ENCODE results near the gene AZGP1. TPM values are rescaled to one million over a fixed set of nuclear protein-coding genes. Genes with fewer than 3 reads are reported as not detected.

Gene AZGP1
- total and polyA plus RNA-seq, 2 of the 13 experiments (the other 11 are each of a cell fraction or from before 2014, with no cell fraction given) = 93.8 to 229 TPM

DNA sequence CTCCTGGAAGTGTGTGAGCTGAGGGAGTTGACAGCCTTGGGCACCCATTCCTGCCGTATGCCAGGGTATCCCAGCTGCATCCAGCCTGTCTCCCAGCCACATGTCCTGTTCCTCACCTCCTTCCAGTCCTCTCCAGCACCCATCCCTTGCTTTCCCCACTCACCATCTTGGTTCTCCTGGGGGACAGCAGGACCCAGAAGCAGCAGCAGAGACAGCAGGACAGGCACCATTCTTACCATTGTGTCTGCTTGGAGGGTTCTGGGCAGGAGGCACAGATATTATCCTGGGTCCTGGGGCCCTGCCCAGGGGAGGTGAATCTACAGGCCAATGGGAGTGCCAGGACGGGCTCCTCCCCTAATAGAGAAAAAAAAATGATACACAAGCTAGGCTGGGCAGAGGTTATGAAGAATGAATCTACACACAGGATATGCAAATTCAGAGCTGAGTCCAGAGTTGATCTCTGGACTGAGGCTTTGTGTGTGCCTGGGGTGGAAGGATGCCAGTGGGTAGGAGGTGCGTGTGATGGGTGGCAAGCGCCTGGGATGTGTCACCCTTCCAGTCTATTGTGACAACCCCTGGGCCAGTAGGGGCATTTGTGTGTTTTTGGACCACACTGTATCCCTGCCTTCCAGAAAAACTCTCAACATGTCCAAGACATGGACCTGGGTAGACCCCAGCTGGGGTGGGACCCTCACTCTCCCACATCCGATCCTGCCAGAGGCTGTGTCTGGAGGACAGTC, at the start of gene AZGP1 (continued):
- TF ChIP-seq CC2D1A (CRISPR knock-in tag; IDR thresholded peaks at IDR 0.05) (no peak), ZNF788 (CRISPR knock-in tag; IDR thresholded peaks at IDR 0.05; ENCODE audit: borderline replicate concordance) (no peak), MYC (CRISPR knock-in tag; IDR thresholded peaks at IDR 0.05; ENCODE audit: borderline replicate concordance) (peak; percentile 30; the same call in 1 of the 2 replicates), ZNF672 (CRISPR knock-in tag; IDR thresholded peaks at IDR 0.05) (no peak), ZSCAN25 (CRISPR knock-in tag; IDR thresholded peaks at IDR 0.05) (no peak), ZSCAN21 (CRISPR knock-in tag; IDR thresholded peaks at IDR 0.05; ENCODE audit: borderline replicate concordance) (no peak), ZNF737 (CRISPR knock-in tag; IDR thresholded peaks at IDR 0.05; ENCODE audit: borderline replicate concordance) (no peak), BCL6 (CRISPR knock-in tag; IDR thresholded peaks at IDR 0.05) (peak; percentile 9; the same call in 1 of the 2 replicates), NR2F6 (IDR thresholded peaks at IDR 0.05) (no peak), NR2F6 (CRISPR knock-in tag; IDR thresholded peaks at IDR 0.05) (peak; percentile 27; the same call in 1 of the 2 replicates), GTF2F1 (IDR thresholded peaks at IDR 0.05; ENCODE audit: low read length) (no peak), ZZZ3 (CRISPR knock-in tag; IDR thresholded peaks at IDR 0.05; ENCODE audit: borderline replicate concordance) (no peak), ZNF292 (CRISPR knock-in tag; IDR thresholded peaks at IDR 0.05; ENCODE audit: borderline replicate concordance, low read depth) (no peak), SNAPC2 (CRISPR knock-in tag; IDR thresholded peaks at IDR 0.05) (no peak; the same call in 1 of the 2 replicates), ZNF543 (CRISPR knock-in tag; IDR thresholded peaks at IDR 0.05) (no peak), TAF15 (IDR thresholded peaks at IDR 0.05; ENCODE audit: low read depth, low read length, poor library complexity, severe bottlenecking) (no peak)
- TF ChIP-seq, protein P1, sequence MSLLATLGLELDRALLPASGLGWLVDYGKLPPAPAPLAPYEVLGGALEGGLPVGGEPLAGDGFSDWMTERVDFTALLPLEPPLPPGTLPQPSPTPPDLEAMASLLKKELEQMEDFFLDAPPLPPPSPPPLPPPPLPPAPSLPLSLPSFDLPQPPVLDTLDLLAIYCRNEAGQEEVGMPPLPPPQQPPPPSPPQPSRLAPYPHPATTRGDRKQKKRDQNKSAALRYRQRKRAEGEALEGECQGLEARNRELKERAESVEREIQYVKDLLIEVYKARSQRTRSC (CRISPR knock-in tag; IDR thresholded peaks at IDR 0.05; ENCODE audit: low read depth) = no peak
- TF ChIP-seq, protein P2, sequence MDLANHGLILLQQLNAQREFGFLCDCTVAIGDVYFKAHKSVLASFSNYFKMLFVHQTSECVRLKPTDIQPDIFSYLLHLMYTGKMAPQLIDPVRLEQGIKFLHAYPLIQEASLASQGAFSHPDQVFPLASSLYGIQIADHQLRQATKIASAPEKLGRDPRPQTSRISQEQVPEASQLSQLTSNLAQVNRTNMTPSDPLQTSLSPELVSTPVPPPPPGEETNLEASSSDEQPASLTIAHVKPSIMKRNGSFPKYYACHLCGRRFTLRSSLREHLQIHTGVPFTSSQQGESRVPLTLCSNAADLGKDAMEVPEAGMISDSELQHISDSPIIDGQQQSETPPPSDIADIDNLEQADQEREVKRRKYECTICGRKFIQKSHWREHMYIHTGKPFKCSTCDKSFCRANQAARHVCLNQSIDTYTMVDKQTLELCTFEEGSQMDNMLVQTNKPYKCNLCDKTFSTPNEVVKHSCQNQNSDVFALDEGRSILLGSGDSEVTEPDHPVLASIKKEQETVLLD (CRISPR knock-in tag; IDR thresholded peaks at IDR 0.05; ENCODE audit: low read depth) = no peak
- TF ChIP-seq, protein P3, sequence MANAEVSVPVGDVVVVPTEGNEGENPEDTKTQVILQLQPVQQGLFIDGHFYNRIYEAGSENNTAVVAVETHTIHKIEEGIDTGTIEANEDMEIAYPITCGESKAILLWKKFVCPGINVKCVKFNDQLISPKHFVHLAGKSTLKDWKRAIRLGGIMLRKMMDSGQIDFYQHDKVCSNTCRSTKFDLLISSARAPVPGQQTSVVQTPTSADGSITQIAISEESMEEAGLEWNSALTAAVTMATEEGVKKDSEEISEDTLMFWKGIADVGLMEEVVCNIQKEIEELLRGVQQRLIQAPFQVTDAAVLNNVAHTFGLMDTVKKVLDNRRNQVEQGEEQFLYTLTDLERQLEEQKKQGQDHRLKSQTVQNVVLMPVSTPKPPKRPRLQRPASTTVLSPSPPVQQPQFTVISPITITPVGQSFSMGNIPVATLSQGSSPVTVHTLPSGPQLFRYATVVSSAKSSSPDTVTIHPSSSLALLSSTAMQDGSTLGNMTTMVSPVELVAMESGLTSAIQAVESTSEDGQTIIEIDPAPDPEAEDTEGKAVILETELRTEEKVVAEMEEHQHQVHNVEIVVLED (CRISPR knock-in tag; IDR thresholded peaks at IDR 0.05; ENCODE audit: borderline replicate concordance) = no peak
- TF ChIP-seq, protein P4, sequence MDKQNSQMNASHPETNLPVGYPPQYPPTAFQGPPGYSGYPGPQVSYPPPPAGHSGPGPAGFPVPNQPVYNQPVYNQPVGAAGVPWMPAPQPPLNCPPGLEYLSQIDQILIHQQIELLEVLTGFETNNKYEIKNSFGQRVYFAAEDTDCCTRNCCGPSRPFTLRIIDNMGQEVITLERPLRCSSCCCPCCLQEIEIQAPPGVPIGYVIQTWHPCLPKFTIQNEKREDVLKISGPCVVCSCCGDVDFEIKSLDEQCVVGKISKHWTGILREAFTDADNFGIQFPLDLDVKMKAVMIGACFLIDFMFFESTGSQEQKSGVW (CRISPR knock-in tag; IDR thresholded peaks at IDR 0.05; ENCODE audit: borderline replicate concordance) = no peak
- TF ChIP-seq, protein P5, sequence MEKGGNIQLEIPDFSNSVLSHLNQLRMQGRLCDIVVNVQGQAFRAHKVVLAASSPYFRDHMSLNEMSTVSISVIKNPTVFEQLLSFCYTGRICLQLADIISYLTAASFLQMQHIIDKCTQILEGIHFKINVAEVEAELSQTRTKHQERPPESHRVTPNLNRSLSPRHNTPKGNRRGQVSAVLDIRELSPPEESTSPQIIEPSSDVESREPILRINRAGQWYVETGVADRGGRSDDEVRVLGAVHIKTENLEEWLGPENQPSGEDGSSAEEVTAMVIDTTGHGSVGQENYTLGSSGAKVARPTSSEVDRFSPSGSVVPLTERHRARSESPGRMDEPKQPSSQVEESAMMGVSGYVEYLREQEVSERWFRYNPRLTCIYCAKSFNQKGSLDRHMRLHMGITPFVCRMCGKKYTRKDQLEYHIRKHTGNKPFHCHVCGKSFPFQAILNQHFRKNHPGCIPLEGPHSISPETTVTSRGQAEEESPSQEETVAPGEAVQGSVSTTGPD (CRISPR knock-in tag; IDR thresholded peaks at IDR 0.05) = no peak
- TF ChIP-seq, protein P6, sequence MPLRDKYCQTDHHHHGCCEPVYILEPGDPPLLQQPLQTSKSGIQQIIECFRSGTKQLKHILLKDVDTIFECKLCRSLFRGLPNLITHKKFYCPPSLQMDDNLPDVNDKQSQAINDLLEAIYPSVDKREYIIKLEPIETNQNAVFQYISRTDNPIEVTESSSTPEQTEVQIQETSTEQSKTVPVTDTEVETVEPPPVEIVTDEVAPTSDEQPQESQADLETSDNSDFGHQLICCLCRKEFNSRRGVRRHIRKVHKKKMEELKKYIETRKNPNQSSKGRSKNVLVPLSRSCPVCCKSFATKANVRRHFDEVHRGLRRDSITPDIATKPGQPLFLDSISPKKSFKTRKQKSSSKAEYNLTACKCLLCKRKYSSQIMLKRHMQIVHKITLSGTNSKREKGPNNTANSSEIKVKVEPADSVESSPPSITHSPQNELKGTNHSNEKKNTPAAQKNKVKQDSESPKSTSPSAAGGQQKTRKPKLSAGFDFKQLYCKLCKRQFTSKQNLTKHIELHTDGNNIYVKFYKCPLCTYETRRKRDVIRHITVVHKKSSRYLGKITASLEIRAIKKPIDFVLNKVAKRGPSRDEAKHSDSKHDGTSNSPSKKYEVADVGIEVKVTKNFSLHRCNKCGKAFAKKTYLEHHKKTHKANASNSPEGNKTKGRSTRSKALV (CRISPR knock-in tag; IDR thresholded peaks at IDR 0.05) = 0 out of 2 replicates have a peak, but pooled peaks have one; percentile 23

Data from HepG2 (cell line).